ENCODE results near the gene RTN4RL1. TPM values are rescaled to one million over a fixed set of nuclear protein-coding genes. Genes with fewer than 3 reads are reported as not detected.

The RTN4RL1 gene
- total RNA-seq, 1 experiment from 2014 or later = 0.22 TPM

DNA sequence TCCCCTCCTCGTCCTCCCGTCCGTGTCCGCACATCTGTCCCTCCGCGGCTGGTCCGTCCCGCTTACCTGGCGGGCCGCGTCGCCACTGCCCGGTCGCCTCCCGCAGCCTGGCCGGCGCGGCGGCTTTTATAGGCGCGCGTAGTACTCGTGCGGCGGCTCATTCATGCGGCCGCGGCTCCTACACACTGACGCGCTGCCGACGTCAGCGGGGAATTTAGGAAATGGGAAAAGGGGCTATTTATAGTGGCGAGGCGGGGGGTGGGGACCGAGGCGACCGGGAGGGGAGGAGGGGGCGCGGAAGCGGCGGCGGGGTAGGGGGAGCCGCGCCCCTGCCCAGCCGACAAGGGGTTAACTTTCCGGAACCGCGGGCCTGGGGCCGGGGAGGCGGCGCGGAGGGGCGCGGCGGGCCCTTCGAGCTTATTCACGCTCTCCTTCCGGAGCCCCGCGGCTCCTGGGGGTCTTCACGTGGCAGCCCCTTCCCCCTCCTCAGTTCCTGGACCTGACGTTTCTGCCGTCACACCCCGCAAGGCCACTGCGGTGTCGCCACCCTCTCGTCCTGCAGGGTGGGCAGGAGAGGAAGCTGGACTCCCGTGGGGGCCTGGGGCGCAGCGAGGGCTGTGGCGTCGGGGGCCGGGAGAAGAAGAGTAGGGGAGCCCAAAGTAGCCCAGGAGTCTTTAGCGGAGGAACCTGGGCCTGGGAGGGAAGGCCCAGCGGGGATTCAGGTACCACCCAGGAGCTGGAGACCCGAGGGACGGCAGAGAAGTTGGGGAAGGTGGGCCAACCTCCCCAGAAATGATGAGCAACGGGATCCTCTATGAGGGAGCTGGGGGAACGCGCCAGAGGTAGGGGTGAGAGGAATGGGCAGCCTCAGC is 26.2 kb upstream of the RTN4RL1 start:
- Histone ChIP-seq H3K79me1 (ENCODE audit: insufficient read depth, low read depth, low read length, poor library complexity, severe bottlenecking) (no peaks in the 10 kb centered on the region), H3K4me2 (ENCODE audit: insufficient read depth, insufficient read length, low read length) (peak overlapping the region; percentile 17), H3K27ac (ENCODE audit: insufficient read length, low read depth, low read length) (no peak overlapping the region), H3K27me3 (ENCODE audit: insufficient read depth, low read length) (peaks cover 51% of the 10 kb centered on the region), H3K79me2 (ENCODE audit: insufficient read depth, low read length) (no peaks in the 10 kb centered on the region), H2BK15ac (ENCODE audit: low read depth, low read length) (no peak overlapping the region; the same call in 1 of the 2 replicates), H2BK12ac (ENCODE audit: insufficient read length, low read depth, low read length) (no peak overlapping the region), H3K9ac (ENCODE audit: extremely low read depth, insufficient read length, low read length) (no peak overlapping the region), H4K8ac (replicated peaks; ENCODE audit: insufficient read length, low read depth, low read length) (no peak overlapping the region), H3K23me2 (ENCODE audit: insufficient read length, low read depth, low read length, poor library complexity, severe bottlenecking) (peaks cover 6% of the 10 kb centered on the region), H3K4ac (ENCODE audit: low read depth, low read length) (no peak overlapping the region), H3K18ac (ENCODE audit: insufficient read length, low read depth, low read length) (no peak overlapping the region), H2BK5ac (ENCODE audit: insufficient read length, low read length) (no peak overlapping the region), H2AK5ac (ENCODE audit: insufficient read length, low read length) (no peak overlapping the region), H4K91ac (ENCODE audit: insufficient read length, low read depth, low read length) (no peak overlapping the region), H3K56ac (ENCODE audit: insufficient read length, low read depth, low read length) (no peak overlapping the region), H3K23ac (ENCODE audit: insufficient read length, low read depth, low read length) (no peak overlapping the region), H3K4me1 (ENCODE audit: insufficient read depth, low read length) (no peaks in the 10 kb centered on the region), H2AFZ (ENCODE audit: low read length) (no peak overlapping the region), H3T11ph (ENCODE audit: low read length) (no peak overlapping the region), H4K5ac (ENCODE audit: insufficient read length, low read depth, low read length) (no peak overlapping the region), H3K14ac (ENCODE audit: insufficient read depth, low read length) (no peak overlapping the region; the same call in 1 of the 2 replicates), H2BK20ac (ENCODE audit: low read depth, low read length, poor library complexity, severe bottlenecking) (no peak overlapping the region), H3K9me3 (ENCODE audit: control insufficient read depth, low read depth, low read length) (no peaks in the 10 kb centered on the region), H4K20me1 (ENCODE audit: control insufficient read depth, insufficient read depth, insufficient read length) (peaks cover 4% of the 10 kb centered on the region), H2BK120ac (ENCODE audit: low read depth, low read length, poor library complexity, severe bottlenecking) (no peak overlapping the region)
- H3K4me1 Mint-ChIP-seq = peaks cover 8 to 9% of the 10 kb centered on the region in 2 experiments; a peak in 3 of 4 replicates
- H3K4me3 Mint-ChIP-seq = peak overlapping the region; percentile 38 to 67
- H3K9me3 Mint-ChIP-seq = no peaks in the 10 kb centered on the region
- H3K36me3 Mint-ChIP-seq (ENCODE audit: insufficient read depth in 1 of 3, low read depth in 3 of 3) = no peaks in the 10 kb centered on the region; a peak in 2 of 7 replicates
- TF ChIP-seq, protein P1, sequence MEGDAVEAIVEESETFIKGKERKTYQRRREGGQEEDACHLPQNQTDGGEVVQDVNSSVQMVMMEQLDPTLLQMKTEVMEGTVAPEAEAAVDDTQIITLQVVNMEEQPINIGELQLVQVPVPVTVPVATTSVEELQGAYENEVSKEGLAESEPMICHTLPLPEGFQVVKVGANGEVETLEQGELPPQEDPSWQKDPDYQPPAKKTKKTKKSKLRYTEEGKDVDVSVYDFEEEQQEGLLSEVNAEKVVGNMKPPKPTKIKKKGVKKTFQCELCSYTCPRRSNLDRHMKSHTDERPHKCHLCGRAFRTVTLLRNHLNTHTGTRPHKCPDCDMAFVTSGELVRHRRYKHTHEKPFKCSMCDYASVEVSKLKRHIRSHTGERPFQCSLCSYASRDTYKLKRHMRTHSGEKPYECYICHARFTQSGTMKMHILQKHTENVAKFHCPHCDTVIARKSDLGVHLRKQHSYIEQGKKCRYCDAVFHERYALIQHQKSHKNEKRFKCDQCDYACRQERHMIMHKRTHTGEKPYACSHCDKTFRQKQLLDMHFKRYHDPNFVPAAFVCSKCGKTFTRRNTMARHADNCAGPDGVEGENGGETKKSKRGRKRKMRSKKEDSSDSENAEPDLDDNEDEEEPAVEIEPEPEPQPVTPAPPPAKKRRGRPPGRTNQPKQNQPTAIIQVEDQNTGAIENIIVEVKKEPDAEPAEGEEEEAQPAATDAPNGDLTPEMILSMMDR (conservative IDR thresholded peaks at IDR 0.05) = no peak
- DNase-seq = peak; percentile 63
- no CpG with 5 or more reads among the region's 81 CpGs for WGBS (ENCODE audit: extremely low coverage, insufficient read length, low lambda C conversion rate)
- H3K27me3 Mint-ChIP-seq (ENCODE audit: low read depth) = peaks cover 67% of the 10 kb centered on the region
- no peak overlapping the region for H3K27ac Mint-ChIP-seq

Measured in H9 (cell line).